ENCODE results near the gene SEC14L5. TPM values are rescaled to one million over a fixed set of nuclear protein-coding genes. Genes with fewer than 3 reads are reported as not detected.

SEC14L5 gene
- total RNA-seq, 1 experiment from 2014 or later: 0.27 TPM

DNA sequence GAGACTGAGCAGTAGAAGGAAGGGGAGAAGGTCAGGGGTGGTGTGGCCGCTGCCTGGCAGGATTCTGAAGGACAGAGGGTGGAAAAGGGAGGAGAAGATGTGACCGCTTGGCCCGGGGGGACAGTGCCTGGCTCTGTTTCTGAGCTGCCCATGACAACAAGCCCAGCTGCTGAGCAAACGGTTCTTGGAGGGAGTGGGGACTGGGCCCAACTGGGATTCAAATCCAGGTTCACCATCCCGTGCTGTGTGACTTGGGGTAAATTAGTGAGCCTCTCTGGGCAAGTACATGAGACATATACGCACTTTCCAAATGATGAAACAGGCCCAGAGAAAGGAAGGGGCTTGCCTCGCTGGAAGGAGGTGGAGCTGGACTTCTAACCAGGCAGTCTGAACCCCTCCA, 23.3 kb downstream of the SEC14L5 start:
- intact Hi-C loops (cut with micrococcal nuclease): no loop called here
- BruUV-seq (replicated peaks): no TSS peak

DNA sequence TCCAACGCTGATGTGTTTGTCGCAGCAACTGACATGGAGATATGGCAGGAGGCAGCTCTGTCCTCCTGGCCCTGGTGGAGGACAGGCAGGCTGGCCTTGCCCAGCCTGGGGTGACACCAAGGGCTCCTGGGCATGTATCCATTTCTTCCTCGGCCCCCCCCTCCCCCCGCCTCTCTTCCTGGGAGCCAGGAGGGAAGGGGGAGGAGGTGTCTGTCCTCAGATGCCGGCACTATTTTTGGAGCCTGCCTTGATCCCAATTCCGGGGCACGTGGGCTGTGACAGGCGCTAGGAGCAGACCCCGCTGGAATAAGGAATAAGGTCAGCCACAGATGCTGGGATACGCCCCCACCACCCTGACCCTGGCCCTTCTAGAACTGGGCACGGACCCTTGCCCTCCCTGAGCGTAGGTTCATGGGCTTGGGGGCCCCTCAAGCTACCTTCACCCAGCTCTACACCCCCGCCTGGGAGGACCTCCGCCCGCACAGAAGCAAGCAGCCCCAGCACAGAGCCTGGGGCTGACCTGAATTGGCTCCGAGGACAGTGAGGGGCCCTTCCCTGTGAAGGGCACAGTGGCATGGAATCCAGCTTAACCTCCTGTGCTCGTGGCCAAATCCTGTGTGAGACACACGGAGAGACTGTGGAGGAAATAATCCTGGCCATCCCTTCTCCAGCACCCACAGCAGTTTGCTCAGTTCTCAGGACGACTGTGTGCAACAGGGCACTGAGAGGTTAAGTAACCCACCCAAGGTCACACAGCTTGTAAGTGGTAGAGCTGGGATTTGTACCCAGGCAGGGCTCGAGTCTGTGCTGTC, 24.1 kb downstream of the SEC14L5 start:
- Histone ChIP-seq H3K27ac (ENCODE audit: low read depth, low read length) (no peak overlapping the region), H3K4me1 (ENCODE audit: control insufficient read depth in 1 of 2, insufficient read depth in 2 of 2, low read length in 2 of 2) (no peaks in the 10 kb centered on the region), H3K4me2 (ENCODE audit: low read length) (no peak overlapping the region), H3K36me3 (ENCODE audit: control insufficient read depth in 1 of 2, insufficient read depth in 2 of 2, low read length in 2 of 2) (no peaks in the 10 kb centered on the region), H3K9ac (ENCODE audit: low read length) (no peak overlapping the region), H3K79me2 (ENCODE audit: insufficient read depth, low read length) (no peaks in the 10 kb centered on the region), H3K9me3 (ENCODE audit: control insufficient read depth in 1 of 2, insufficient read depth in 1 of 2, low read depth in 1 of 2, low read length in 2 of 2) (no peaks in the 10 kb centered on the region), H4K20me1 (ENCODE audit: insufficient read depth) (no peaks in the 10 kb centered on the region), H3K27me3 (ENCODE audit: insufficient read depth, low read length) (no peaks in the 10 kb centered on the region), H3K4me3 (replicated peaks in 1 of 2; ENCODE audit: low read depth in 1 of 2, low read length in 2 of 2) (no peak overlapping the region), H2AFZ (ENCODE audit: low read depth, low read length, poor library complexity, severe bottlenecking) (no peak overlapping the region), H3K9me2 (ENCODE audit: insufficient read depth) (no peaks in the 10 kb centered on the region)
- ChIA-PET CTCF (interaction anchor here (0.6 kb wide), 1 partner anchor 46 kb away, joined by 7 read pairs; no protein-coding TSS in a partner anchor), POLR2A (no interaction called here), RAD21 (ENCODE audit: low non-redundant PET in 1 of 2, low total read pairs in 2 of 2, uncharacterized antibody in 2 of 2, unreplicated experiment in 2 of 2) (no interaction called here)
- TF ChIP-seq POLR2AphosphoS5 (IDR thresholded peaks at IDR 0.05; ENCODE audit: low read depth, low read length) (no peak), ZFX (IDR thresholded peaks at IDR 0.05) (no peak), ZNF274 (IDR thresholded peaks at IDR 0.05; ENCODE audit: low read depth, low read length) (no peak), YY1 (IDR thresholded peaks at IDR 0.05; ENCODE audit: extremely low read depth, insufficient replicate concordance, low read depth, low read length) (no peak), SIN3A (IDR thresholded peaks at IDR 0.05; ENCODE audit: low read depth) (no peak), SP1 (IDR thresholded peaks at IDR 0.05; ENCODE audit: low read depth) (no peak), ELF1 (IDR thresholded peaks at IDR 0.05; ENCODE audit: borderline replicate concordance, low read depth) (no peak), POLR2A (IDR thresholded peaks at IDR 0.05; ENCODE audit: borderline replicate concordance, extremely low read depth, insufficient read depth, insufficient read length) (no peak), JUND (IDR thresholded peaks at IDR 0.05) (no peak), EGR1 (IDR thresholded peaks at IDR 0.05; ENCODE audit: low read depth) (no peak), EZH2 (IDR thresholded peaks at IDR 0.05) (no peak), EZH2phosphoT487 (IDR thresholded peaks at IDR 0.05; ENCODE audit: borderline replicate concordance) (no peak)
- TF ChIP-seq, protein P1, sequence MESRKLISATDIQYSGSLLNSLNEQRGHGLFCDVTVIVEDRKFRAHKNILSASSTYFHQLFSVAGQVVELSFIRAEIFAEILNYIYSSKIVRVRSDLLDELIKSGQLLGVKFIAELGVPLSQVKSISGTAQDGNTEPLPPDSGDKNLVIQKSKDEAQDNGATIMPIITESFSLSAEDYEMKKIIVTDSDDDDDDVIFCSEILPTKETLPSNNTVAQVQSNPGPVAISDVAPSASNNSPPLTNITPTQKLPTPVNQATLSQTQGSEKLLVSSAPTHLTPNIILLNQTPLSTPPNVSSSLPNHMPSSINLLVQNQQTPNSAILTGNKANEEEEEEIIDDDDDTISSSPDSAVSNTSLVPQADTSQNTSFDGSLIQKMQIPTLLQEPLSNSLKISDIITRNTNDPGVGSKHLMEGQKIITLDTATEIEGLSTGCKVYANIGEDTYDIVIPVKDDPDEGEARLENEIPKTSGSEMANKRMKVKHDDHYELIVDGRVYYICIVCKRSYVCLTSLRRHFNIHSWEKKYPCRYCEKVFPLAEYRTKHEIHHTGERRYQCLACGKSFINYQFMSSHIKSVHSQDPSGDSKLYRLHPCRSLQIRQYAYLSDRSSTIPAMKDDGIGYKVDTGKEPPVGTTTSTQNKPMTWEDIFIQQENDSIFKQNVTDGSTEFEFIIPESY (IDR thresholded peaks at IDR 0.05; ENCODE audit: extremely low read depth, insufficient replicate concordance, low read length): no peak
- intact Hi-C loops (cut with micrococcal nuclease): no loop called here
- no peak for DNase-seq (ENCODE audit: low read depth, low spot score)
- no TSS peak for BruUV-seq (replicated peaks)
- ATAC-seq: 0 out of 2 replicates have a peak, but pooled peaks have one; percentile 32

More for the DNA sequence above, 23.3 kb downstream of the SEC14L5 start:
- no peaks in the 10 kb centered on the region for H3K9me2 ChIP-seq (ENCODE audit: insufficient read depth)
- ChIA-PET RAD21 (ENCODE audit: low non-redundant PET in 1 of 2, low total read pairs in 2 of 2, uncharacterized antibody in 2 of 2, unreplicated experiment in 2 of 2) (no interaction called here), CTCF (no interaction called here), POLR2A (no interaction called here)
- H3K27me3 ChIP-seq (ENCODE audit: insufficient read depth, low read length): no peaks in the 10 kb centered on the region
- H3K4me1 ChIP-seq (ENCODE audit: control insufficient read depth in 1 of 2, insufficient read depth in 2 of 2, low read length in 2 of 2): no peaks in the 10 kb centered on the region
- DNase-seq (ENCODE audit: low read depth, low spot score): no peak
- H4K20me1 ChIP-seq (ENCODE audit: insufficient read depth): no peaks in the 10 kb centered on the region
- H3K27ac ChIP-seq (ENCODE audit: low read depth, low read length): no peak overlapping the region
- no peaks in the 10 kb centered on the region for H3K79me2 ChIP-seq (ENCODE audit: insufficient read depth, low read length)
- no peak overlapping the region for H3K4me3 ChIP-seq (replicated peaks in 1 of 2; ENCODE audit: low read depth in 1 of 2, low read length in 2 of 2)
- H3K9ac ChIP-seq (ENCODE audit: low read length): no peak overlapping the region
- TF ChIP-seq CEBPB (IDR thresholded peaks at IDR 0.05; ENCODE audit: low read depth) (no peak), JUND (IDR thresholded peaks at IDR 0.05) (no peak)
- no peak for ATAC-seq
- H3K4me2 ChIP-seq (ENCODE audit: low read length): no peak overlapping the region
- no peak overlapping the region for H2AFZ ChIP-seq (ENCODE audit: low read depth, low read length, poor library complexity, severe bottlenecking)
- no peaks in the 10 kb centered on the region for H3K36me3 ChIP-seq (ENCODE audit: control insufficient read depth in 1 of 2, insufficient read depth in 2 of 2, low read length in 2 of 2)
- no peaks in the 10 kb centered on the region for H3K9me3 ChIP-seq (ENCODE audit: control insufficient read depth in 1 of 2, insufficient read depth in 1 of 2, low read depth in 1 of 2, low read length in 2 of 2)
